Neural progenitor cell (in vitro differentiated cells): ENCODE results near the gene KCTD10. TPM values are rescaled to one million over a fixed set of nuclear protein-coding genes. Genes with fewer than 3 reads are reported as not detected.

ENCODE experiments used
- DNase-seq: peaks from one replicate; pipeline ENCODE4 v3.0.0-alpha.2; 2016; ENCODE audit warnings: low spot score
- H2AFZ ChIP-seq: fragments of 200-600 bp; sonication (generic); replicated peaks from 2 replicates; pipeline ENCODE4 v1.6.1; 2016; ENCODE audit warnings: antibody characterized with exemption
- H3F3A ChIP-seq: fragments of 200-600 bp; sonication (generic); 2 replicates; pipeline ENCODE4 v1.6.1; 2016; ENCODE audit warnings: antibody characterized with exemption, low read depth
- H3K27ac ChIP-seq: fragments of 200-600 bp; sonication (generic); 2 replicates; pipeline ENCODE4 v1.5.1; 2016; ENCODE audit warnings: mild to moderate bottlenecking
- H3K27me3 ChIP-seq: fragments of 200-600 bp; sonication (generic); 2 replicates; pipeline ENCODE4 v1.6.1; 2016; ENCODE audit warnings: mild to moderate bottlenecking, moderate library complexity
- H3K36me3 ChIP-seq: fragments of 200-600 bp; sonication (generic); 2 replicates; pipeline ENCODE4 v1.5.1; 2016
- H3K4me1 ChIP-seq: fragments of 200-600 bp; sonication (generic); 2 replicates; pipeline ENCODE4 v1.6.1; 2016; ENCODE audit warnings: mixed run types
- H3K4me2 ChIP-seq: fragments of 200-600 bp; sonication (generic); 2 replicates; pipeline ENCODE4 v1.6.1; 2016
- H3K4me3 ChIP-seq: fragments of 200-600 bp; sonication (generic); 2 replicates; pipeline ENCODE4 v1.5.1; 2016
- H3K79me2 ChIP-seq: fragments of 200-600 bp; sonication (generic); 2 replicates; pipeline ENCODE4 v1.6.1; 2016; ENCODE audit warnings: low read depth
- H3K9ac ChIP-seq: fragments of 200-600 bp; sonication (generic); 2 replicates; pipeline ENCODE4 v1.6.1; 2016
- H3K9me3 ChIP-seq: fragments of 200-600 bp; sonication (generic); 2 replicates; pipeline ENCODE4 v1.5.1; 2016; ENCODE audit warnings: low read depth
- H4K20me1 ChIP-seq: fragments of 200-600 bp; sonication (generic); 2 replicates; pipeline ENCODE4 v1.6.1; 2016; ENCODE audit warnings: low read depth
- H3K27ac Mint-ChIP-seq: 3 replicates; pipeline ENCODE4 v1.8.0; 2021; ENCODE audit warnings: mixed read lengths
- H3K27me3 Mint-ChIP-seq: 2 replicates; pipeline ENCODE4 v1.8.0; 2022; ENCODE audit warnings: low read depth, mild to moderate bottlenecking, inconsistent platforms, moderate library complexity, mixed read lengths; ENCODE audit not compliant: insufficient read depth
- H3K36me3 Mint-ChIP-seq: 3 replicates; pipeline ENCODE4 v1.8.0; 2021; ENCODE audit warnings: mixed read lengths
- H3K4me1 Mint-ChIP-seq: 3 replicates; pipeline ENCODE4 v1.8.0; 2021; ENCODE audit warnings: mixed read lengths
- H3K4me3 Mint-ChIP-seq: 3 replicates; pipeline ENCODE4 v1.8.0; 2021; ENCODE audit warnings: mild to moderate bottlenecking, moderate library complexity, mixed read lengths
- H3K9me3 Mint-ChIP-seq: 3 replicates; pipeline ENCODE4 v1.8.0; 2020; ENCODE audit warnings: mixed read lengths
- CTCF ChIP-seq: fragments of 200-600 bp; sonication (generic); IDR thresholded peaks from 2 replicates; pipeline ENCODE4 v1.5.1; 2017; ENCODE audit warnings: antibody characterized with exemption, mild to moderate bottlenecking
- EZH2 ChIP-seq: fragments of 200-600 bp; sonication (generic); IDR thresholded peaks from 2 replicates; pipeline ENCODE4 v1.6.1; 2017; ENCODE audit warnings: antibody characterized with exemption, mild to moderate bottlenecking, moderate library complexity
- EZH2phosphoT487 ChIP-seq: fragments of 200-600 bp; sonication (generic); IDR thresholded peaks from 2 replicates; pipeline ENCODE4 v1.6.1; 2017; ENCODE audit warnings: antibody characterized with exemption
- total RNA-seq: library from RNA; depleted of rRNA; stranded (reverse); fragments of >200 nt; gene quantifications from 2 replicates; pipeline ENCODE4 v1.2.3, GENCODE V29; 2015; ENCODE audit warnings: low replicate concordance

The KCTD10 gene
- total RNA-seq, 1 donor from 2014 or later = 57.5 TPM

- Histone ChIP-seq H2AFZ (no peak overlapping the region), H3K9me3 (no peaks in the 10 kb centered on the region), H3F3A (no peaks in the 10 kb centered on the region), H3K79me2 (no peaks in the 10 kb centered on the region), H3K27me3 (no peaks in the 10 kb centered on the region), H4K20me1 (no peaks in the 10 kb centered on the region), H3K27ac (no peak overlapping the region), H3K4me1 (no peaks in the 10 kb centered on the region), H3K4me2 (no peak overlapping the region), H3K36me3 (no peaks in the 10 kb centered on the region), H3K9ac (no peak overlapping the region), H3K4me3 (no peak overlapping the region)
- H3K36me3 Mint-ChIP-seq = peaks cover 29% of the 10 kb centered on the region
- no peaks in the 10 kb centered on the region for H3K27me3 Mint-ChIP-seq
- no peak overlapping the region for H3K4me3 Mint-ChIP-seq
- H3K27ac Mint-ChIP-seq = no peak overlapping the region
- H3K4me1 Mint-ChIP-seq = no peaks in the 10 kb centered on the region
- TF ChIP-seq EZH2phosphoT487 = no peak
- no peak for TF ChIP-seq EZH2
- no peak for TF ChIP-seq CTCF
- H3K9me3 Mint-ChIP-seq = no peaks in the 10 kb centered on the region
- no peak for DNase-seq
Measured at GRCh38 chr12:109493938-109494337, 16.8 kb upstream of the KCTD10 start.

- H3K4me2 ChIP-seq = no peak overlapping the region
- no peaks in the 10 kb centered on the region for H3F3A ChIP-seq
- H3K4me3 Mint-ChIP-seq = no peak overlapping the region
- no peaks in the 10 kb centered on the region for H3K79me2 ChIP-seq
- H4K20me1 ChIP-seq = no peaks in the 10 kb centered on the region
- H3K27me3 Mint-ChIP-seq = no peaks in the 10 kb centered on the region
- no peak overlapping the region for H3K4me3 ChIP-seq
- H3K9me3 ChIP-seq = no peaks in the 10 kb centered on the region
- no peak overlapping the region for H3K27ac Mint-ChIP-seq
- no peaks in the 10 kb centered on the region for H3K36me3 ChIP-seq
- H3K9me3 Mint-ChIP-seq = no peaks in the 10 kb centered on the region
- H3K27me3 ChIP-seq = no peaks in the 10 kb centered on the region
- no peaks in the 10 kb centered on the region for H3K4me1 ChIP-seq
- TF ChIP-seq EZH2phosphoT487 (no peak), CTCF (no peak), EZH2 (no peak)
- no peaks in the 10 kb centered on the region for H3K4me1 Mint-ChIP-seq
- H2AFZ ChIP-seq = no peak overlapping the region
- peaks cover 26% of the 10 kb centered on the region for H3K36me3 Mint-ChIP-seq
- H3K9ac ChIP-seq = no peak overlapping the region
- no peak overlapping the region for H3K27ac ChIP-seq
- no peak for DNase-seq
Measured at GRCh38 chr12:109493090-109493489, 16.0 kb upstream of the KCTD10 start.

GRCh38 chr12:109492371-109492770 lies 15.3 kb upstream of the KCTD10 start:
- H3K9me3 ChIP-seq = no peaks in the 10 kb centered on the region
- no peak for DNase-seq
- no peak overlapping the region for H3K9ac ChIP-seq
- no peak overlapping the region for H3K4me2 ChIP-seq
- TF ChIP-seq EZH2 (no peak), CTCF (no peak), EZH2phosphoT487 (no peak)
- peaks cover 24% of the 10 kb centered on the region for H3K36me3 Mint-ChIP-seq
- no peaks in the 10 kb centered on the region for H3K36me3 ChIP-seq
- H3K4me3 Mint-ChIP-seq = no peak overlapping the region
- no peak overlapping the region for H3K4me3 ChIP-seq
- no peaks in the 10 kb centered on the region for H3K9me3 Mint-ChIP-seq
- H3F3A ChIP-seq = no peaks in the 10 kb centered on the region
- no peaks in the 10 kb centered on the region for H3K4me1 ChIP-seq
- H3K27me3 Mint-ChIP-seq = peaks cover 2% of the 10 kb centered on the region
- H2AFZ ChIP-seq = no peak overlapping the region
- no peak overlapping the region for H3K27ac ChIP-seq
- no peaks in the 10 kb centered on the region for H3K4me1 Mint-ChIP-seq
- H3K79me2 ChIP-seq = no peaks in the 10 kb centered on the region
- H3K27me3 ChIP-seq = no peaks in the 10 kb centered on the region
- no peaks in the 10 kb centered on the region for H4K20me1 ChIP-seq
- H3K27ac Mint-ChIP-seq = no peak overlapping the region

- Histone ChIP-seq H3K4me1 (no peaks in the 10 kb centered on the region), H3K9me3 (no peaks in the 10 kb centered on the region), H3K27ac (no peak overlapping the region), H3K4me3 (no peak overlapping the region), H3K79me2 (no peaks in the 10 kb centered on the region), H3K27me3 (no peaks in the 10 kb centered on the region), H3K36me3 (no peaks in the 10 kb centered on the region), H3F3A (no peaks in the 10 kb centered on the region), H4K20me1 (no peaks in the 10 kb centered on the region), H2AFZ (no peak overlapping the region), H3K4me2 (no peak overlapping the region), H3K9ac (no peak overlapping the region)
- Mint-ChIP-seq H3K9me3 (no peaks in the 10 kb centered on the region), H3K27me3 (peaks cover 2% of the 10 kb centered on the region), H3K36me3 (peaks cover 22% of the 10 kb centered on the region), H3K4me3 (no peak overlapping the region), H3K27ac (no peak overlapping the region), H3K4me1 (no peaks in the 10 kb centered on the region)
- TF ChIP-seq EZH2 = no peak
- no peak for TF ChIP-seq CTCF
- TF ChIP-seq EZH2phosphoT487 = no peak
- no peak for DNase-seq
Measured at GRCh38 chr12:109491671-109492070, 14.6 kb upstream of the KCTD10 start.
